LHCN-M2 (cell line): ENCODE measurements around the gene MCOLN1. TPM values are rescaled to one million over a fixed set of nuclear protein-coding genes. Genes with fewer than 3 reads are reported as not detected.

Experiments used
- DNase-seq: peaks from one replicate; pipeline ENCODE4 v3.0.0-alpha.2; 2012; ENCODE audit warnings: low read depth
- polyA plus RNA-seq: library from polyadenylated mRNA; unstranded; fragments of >200 nt; gene quantifications from one replicate; pipeline ENCODE4 v1.2.1, GENCODE V29; 2012; ENCODE audit warnings: missing spikeins
- total RNA-seq: library from RNA; depleted of rRNA; stranded (reverse); fragments of >200 nt; gene quantifications from 2 replicates; pipeline ENCODE4 v1.2.3, GENCODE V29; 2014; rRNA removed

Gene MCOLN1
- 7.4 and 8.9 TPM in 2 replicates for total RNA-seq
- polyA plus RNA-seq: 27.1 TPM

GRCh38 chr19:7522072-7522922 is at the start of gene MCOLN1:
Gene MCOLN1 (plus strand): TSS chr19:7522624. CDS start chr19:7522751, 127 bp downstream.
- DNase-seq: peak; percentile 95

DNA sequence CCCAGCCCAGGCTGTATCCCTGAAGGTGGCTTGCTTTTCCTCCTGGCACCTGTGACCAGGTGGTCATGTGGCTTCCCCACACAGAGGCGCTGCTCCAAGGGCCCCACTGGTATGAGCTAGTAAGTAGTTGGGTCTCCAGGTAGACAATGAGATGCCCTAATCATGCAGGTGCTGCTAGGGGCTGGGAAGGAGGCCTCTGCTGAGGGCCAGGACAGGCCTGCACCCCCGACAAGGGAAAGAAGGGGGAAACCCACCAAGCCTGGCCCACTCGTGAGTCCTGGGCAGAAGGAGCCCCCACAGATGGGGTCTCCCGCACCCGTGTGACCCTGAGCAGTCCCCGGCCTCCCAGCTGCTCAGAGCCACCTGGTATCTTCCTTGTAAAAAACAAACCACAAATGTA is 46.8 kb upstream of the MCOLN1 start:
- no peak for DNase-seq

DNA sequence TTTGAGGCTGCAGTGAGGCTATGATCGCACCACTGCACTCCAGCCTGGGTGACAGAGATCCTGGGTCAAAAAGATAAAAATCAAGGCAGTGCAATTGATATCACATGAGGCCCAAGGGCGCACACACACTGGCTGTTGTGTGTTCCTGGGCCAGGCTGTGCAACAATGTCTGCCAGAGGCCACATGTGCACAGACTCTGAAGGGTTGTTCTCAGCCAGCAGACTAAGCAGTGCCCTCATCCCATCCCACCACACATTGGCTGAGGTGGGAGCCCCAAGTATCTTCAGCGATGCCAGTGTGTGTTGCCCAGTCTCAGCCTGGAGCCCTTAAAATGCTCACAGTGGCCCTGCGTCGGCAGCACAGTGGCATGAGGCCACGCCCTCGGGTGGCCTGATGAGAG is 46.2 kb upstream of the MCOLN1 start:
- no peak for DNase-seq

- no peak for DNase-seq
These were observed 45.5 kb upstream of the MCOLN1 start for GRCh38 chr19:7476777-7477494.

DNA sequence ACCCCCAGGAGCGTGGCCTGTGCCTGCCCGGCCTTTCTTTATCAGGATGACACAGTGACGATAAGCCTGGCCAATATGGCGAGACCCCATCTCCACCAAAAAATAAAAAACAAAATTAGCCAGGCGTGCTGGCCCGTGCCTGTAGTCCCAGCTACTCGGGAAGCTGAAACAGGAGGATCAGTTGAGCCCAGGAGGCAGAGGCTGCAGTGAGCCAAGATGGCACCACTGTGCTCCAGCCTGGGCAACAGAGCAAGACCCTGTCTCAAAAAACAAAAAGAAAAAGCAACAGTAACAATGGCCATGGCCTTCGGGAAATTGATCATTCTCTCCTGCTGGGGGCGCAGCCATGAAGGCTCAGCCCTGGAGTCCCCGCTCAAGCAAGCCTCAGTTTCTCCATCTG is 44.7 kb upstream of the MCOLN1 start:
- DNase-seq: no peak

- no peak for DNase-seq
These were observed 44.1 kb upstream of the MCOLN1 start for GRCh38 chr19:7478173-7478842.

DNA sequence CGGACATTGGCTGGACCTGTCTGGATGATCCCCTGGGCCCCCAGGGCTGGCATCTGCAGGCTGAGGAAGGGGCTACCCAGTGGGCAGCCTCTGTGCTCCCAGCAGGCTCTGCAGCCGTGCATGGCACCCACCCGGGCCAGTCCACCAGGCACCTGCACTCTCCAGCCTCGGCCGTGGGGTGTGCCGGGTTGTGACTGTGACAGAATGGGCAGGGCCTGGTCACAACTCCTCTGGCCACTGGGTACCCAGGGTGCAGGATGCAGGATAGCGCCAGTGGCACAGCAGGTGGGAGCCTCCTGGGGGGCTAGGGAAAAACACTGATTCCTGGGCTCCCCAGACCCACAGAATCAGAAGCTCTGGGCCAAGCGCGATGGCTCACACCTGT is 43.6 kb upstream of the MCOLN1 start:
- no peak for DNase-seq

GRCh38 chr19:7480222-7480969 is 42.0 kb upstream of the MCOLN1 start:
- no peak for DNase-seq

GRCh38 chr19:7480970-7481255 is 41.5 kb upstream of the MCOLN1 start:
- no peak for DNase-seq

DNA sequence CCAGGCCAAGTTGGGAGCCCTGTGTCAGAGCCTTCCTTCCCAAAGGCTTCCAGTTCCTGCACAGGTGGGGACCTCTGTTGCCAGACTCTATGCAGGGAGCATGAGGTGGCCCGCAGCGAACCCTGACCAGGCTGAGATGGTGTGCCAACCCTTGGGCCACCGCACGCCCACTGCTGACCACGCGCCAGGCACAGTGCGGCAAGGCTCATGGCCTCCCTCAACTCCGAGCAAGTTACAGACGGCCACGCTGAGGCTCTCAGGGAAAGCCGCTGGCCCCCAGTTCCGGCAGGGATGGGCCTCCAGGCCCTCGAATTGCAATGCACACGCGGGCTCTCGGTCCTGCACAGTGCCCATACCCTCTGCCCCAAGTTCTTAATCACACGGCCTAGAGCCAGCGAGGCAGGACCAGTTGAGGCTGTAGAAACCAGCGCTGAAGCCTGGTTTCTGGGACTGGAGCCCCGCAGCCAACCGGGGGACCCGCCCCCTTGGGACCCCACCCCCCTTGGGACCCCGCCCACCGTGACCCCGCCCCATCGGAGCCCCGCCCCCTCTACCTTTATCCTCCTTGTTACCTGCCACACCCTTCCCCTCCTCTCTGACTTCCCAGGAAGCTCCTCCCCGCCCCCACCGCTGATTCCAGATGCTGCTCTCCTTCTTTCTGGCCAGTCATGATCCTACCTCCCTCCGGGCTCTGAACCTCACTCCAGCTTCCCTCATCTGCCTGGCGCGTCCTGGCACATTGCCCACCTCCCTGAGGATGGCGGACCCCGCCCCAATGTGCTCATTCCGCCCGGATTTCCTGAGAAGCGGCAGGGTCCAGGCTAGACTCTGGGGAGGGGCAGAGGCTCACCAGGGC is 39.6 kb upstream of the MCOLN1 start:
- no peak for DNase-seq

- no peak for DNase-seq
These were observed 38.7 kb upstream of the MCOLN1 start for GRCh38 chr19:7483720-7484201.

- no peak for DNase-seq
These were observed 35.5 kb upstream of the MCOLN1 start for GRCh38 chr19:7486923-7487322.

GRCh38 chr19:7488736-7489353 is 33.6 kb upstream of the MCOLN1 start, which contains the start of gene PEX11G:
Gene PEX11G (minus strand): TSS chr19:7489035. CDS start chr19:7489010, 25 bp downstream.
- peak; percentile 81 for DNase-seq

DNA sequence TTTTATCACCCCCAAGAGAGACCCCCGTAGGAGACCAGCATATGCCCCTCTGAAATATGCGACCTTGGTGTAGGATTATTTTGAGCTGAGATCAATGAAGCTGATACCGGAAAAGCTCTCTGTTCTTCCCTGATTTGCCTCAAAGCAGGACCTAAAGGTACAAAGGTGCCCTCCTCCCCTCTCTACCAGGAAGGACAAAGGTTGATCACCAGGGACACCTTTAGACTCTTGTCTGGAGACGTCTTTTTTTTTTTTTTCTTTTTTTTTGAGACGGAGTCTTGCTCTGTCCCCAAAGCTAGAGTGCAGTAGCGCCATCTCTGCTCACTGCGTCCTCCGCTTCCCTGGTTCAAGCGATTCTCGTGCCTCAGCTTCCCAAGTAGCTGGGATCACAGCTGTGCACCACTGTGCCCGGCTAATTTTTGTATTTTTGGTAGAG is 32.8 kb upstream of the MCOLN1 start:
- no peak for DNase-seq

GRCh38 chr19:7492142-7492541 is 30.3 kb upstream of the MCOLN1 start:
- peak; percentile 56 for DNase-seq

GRCh38 chr19:7492558-7492957 is 29.9 kb upstream of the MCOLN1 start:
- DNase-seq: no peak

- DNase-seq: no peak
These were observed 27.9 kb upstream of the MCOLN1 start for GRCh38 chr19:7494416-7495098.

- DNase-seq: no peak
These were observed 25.1 kb upstream of the MCOLN1 start for GRCh38 chr19:7497292-7497691.

- no peak for DNase-seq
These were observed 21.5 kb upstream of the MCOLN1 start for GRCh38 chr19:7500811-7501450.
